H9 (cell line): ENCODE measurements around the gene ZNF423. TPM values are rescaled to one million over a fixed set of nuclear protein-coding genes. Genes with fewer than 3 reads are reported as not detected.
A peak's percentile ranks its signal among the peaks of the same experiment; 100 is the strongest.

Source experiments
- DNase-seq: peaks from one replicate; pipeline ENCODE4 v3.0.0-alpha.2; 2017
- H2AFZ ChIP-seq: one replicate; pipeline ENCODE4 v1.6.1; 2013; ENCODE audit warnings: mild to moderate bottlenecking, low read length, control low read depth, moderate library complexity
- H2AK5ac ChIP-seq: 2 replicates; pipeline ENCODE4 v1.6.1; 2013; ENCODE audit warnings: low read length, control low read depth, mixed read lengths; ENCODE audit not compliant: insufficient read length
- H2BK120ac ChIP-seq: one replicate; pipeline ENCODE4 v1.6.1; 2013; ENCODE audit warnings: low read depth, mild to moderate bottlenecking, low read length, control low read depth, inconsistent platforms; ENCODE audit not compliant: poor library complexity, severe bottlenecking
- H2BK12ac ChIP-seq: 2 replicates; pipeline ENCODE4 v1.6.1; 2013; ENCODE audit warnings: low read length, control low read depth, mixed read lengths, low read depth; ENCODE audit not compliant: insufficient read length
- H2BK15ac ChIP-seq: 2 replicates; pipeline ENCODE4 v1.6.1; 2013; ENCODE audit warnings: low read depth, low read length, control low read depth
- H2BK20ac ChIP-seq: one replicate; pipeline ENCODE4 v1.6.1; 2013; ENCODE audit warnings: low read depth, mild to moderate bottlenecking, low read length, control low read depth, inconsistent platforms; ENCODE audit not compliant: poor library complexity, severe bottlenecking
- H2BK5ac ChIP-seq: 2 replicates; pipeline ENCODE4 v1.6.1; 2013; ENCODE audit warnings: low read length, control low read depth, mixed read lengths; ENCODE audit not compliant: insufficient read length
- H3K14ac ChIP-seq: 2 replicates; pipeline ENCODE4 v1.6.1; 2013; ENCODE audit warnings: low read length, control low read depth; ENCODE audit not compliant: insufficient read depth
- H3K18ac ChIP-seq: 2 replicates; pipeline ENCODE4 v1.6.1; 2013; ENCODE audit warnings: low read depth, mild to moderate bottlenecking, mixed read lengths, low read length, control low read depth; ENCODE audit not compliant: insufficient read length
- H3K23ac ChIP-seq: 2 replicates; pipeline ENCODE4 v1.6.1; 2013; ENCODE audit warnings: low read length, control low read depth, mixed read lengths, low read depth; ENCODE audit not compliant: insufficient read length
- H3K23me2 ChIP-seq: 2 replicates; pipeline ENCODE4 v1.6.1; 2013; ENCODE audit warnings: low read depth, mild to moderate bottlenecking, mixed read lengths, low read length, control low read depth; ENCODE audit not compliant: insufficient read length, poor library complexity, severe bottlenecking
- H3K27ac ChIP-seq: 2 replicates; pipeline ENCODE4 v1.5.1; 2013; ENCODE audit warnings: low read length, control low read depth, mixed read lengths, low read depth; ENCODE audit not compliant: insufficient read length
- H3K27me3 ChIP-seq: 2 replicates; pipeline ENCODE4 v1.6.1; 2013; ENCODE audit warnings: low read length, control low read depth, inconsistent platforms; ENCODE audit not compliant: insufficient read depth
- H3K4ac ChIP-seq: 2 replicates; pipeline ENCODE4 v1.6.1; 2013; ENCODE audit warnings: low read depth, mild to moderate bottlenecking, control low read depth, inconsistent platforms, low read length, moderate library complexity
- H3K4me1 ChIP-seq: 2 replicates; pipeline ENCODE4 v1.6.1; 2013; ENCODE audit warnings: low read length, control low read depth, inconsistent platforms; ENCODE audit not compliant: insufficient read depth
- H3K4me2 ChIP-seq: 2 replicates; pipeline ENCODE4 v1.6.1; 2013; ENCODE audit warnings: low read length, control low read depth, mixed read lengths; ENCODE audit not compliant: insufficient read length, insufficient read depth
- H3K56ac ChIP-seq: 2 replicates; pipeline ENCODE4 v1.6.1; 2013; ENCODE audit warnings: low read depth, mild to moderate bottlenecking, mixed read lengths, low read length, control low read depth; ENCODE audit not compliant: insufficient read length
- H3K79me1 ChIP-seq: 2 replicates; pipeline ENCODE4 v1.6.1; 2013; ENCODE audit warnings: low read depth, mild to moderate bottlenecking, moderate library complexity, low read length, control low read depth, inconsistent platforms; ENCODE audit not compliant: insufficient read depth, poor library complexity, severe bottlenecking
- H3K79me2 ChIP-seq: 2 replicates; pipeline ENCODE4 v1.6.1; 2013; ENCODE audit warnings: low read length, control low read depth, inconsistent platforms; ENCODE audit not compliant: insufficient read depth
- H3K9ac ChIP-seq: 2 replicates; pipeline ENCODE4 v1.6.1; 2013; ENCODE audit warnings: low read length, control low read depth, mixed read lengths; ENCODE audit not compliant: insufficient read length; ENCODE audit errors: extremely low read depth
- H3K9me3 ChIP-seq: one replicate; pipeline ENCODE4 v1.6.1; 2013; ENCODE audit warnings: low read depth, low read length, inconsistent platforms; ENCODE audit not compliant: control insufficient read depth
- H3T11ph ChIP-seq: one replicate; pipeline ENCODE4 v1.6.1; 2013; ENCODE audit warnings: mild to moderate bottlenecking, low read length, control low read depth, inconsistent platforms
- H4K20me1 ChIP-seq: one replicate; pipeline ENCODE4 v1.6.1; 2013; ENCODE audit not compliant: control insufficient read depth, insufficient read length, insufficient read depth
- H4K5ac ChIP-seq: 2 replicates; pipeline ENCODE4 v1.6.1; 2013; ENCODE audit warnings: low read depth, mild to moderate bottlenecking, mixed read lengths, low read length, control low read depth; ENCODE audit not compliant: insufficient read length
- H4K8ac ChIP-seq: replicated peaks from 2 replicates; pipeline ENCODE4 v1.6.1; 2013; ENCODE audit warnings: low read length, control low read depth, mixed read lengths, low read depth; ENCODE audit not compliant: insufficient read length
- H4K91ac ChIP-seq: 2 replicates; pipeline ENCODE4 v1.6.1; 2013; ENCODE audit warnings: low read depth, mild to moderate bottlenecking, moderate library complexity, mixed read lengths, low read length, control low read depth; ENCODE audit not compliant: insufficient read length
- H3K27ac Mint-ChIP-seq, 3 experiments: 2 replicates in 2 of 3; 3 replicates in 1 of 3; pipeline ENCODE4 v1.8.0; 2020 to 2021; ENCODE audit warnings: mixed read lengths in 3 of 3, mild to moderate bottlenecking in 1 of 3, moderate library complexity in 1 of 3
- H3K27me3 Mint-ChIP-seq: 2 replicates; pipeline ENCODE4 v1.8.0; 2021; ENCODE audit warnings: low read depth, mild to moderate bottlenecking, moderate library complexity, mixed read lengths
- H3K36me3 Mint-ChIP-seq, 3 experiments: 2 replicates in 2 of 3; 3 replicates in 1 of 3; pipeline ENCODE4 v1.8.0; 2020 to 2021; ENCODE audit warnings: low read depth in 3 of 3, mixed read lengths in 3 of 3; ENCODE audit not compliant: insufficient read depth in 1 of 3
- H3K4me1 Mint-ChIP-seq, 2 experiments: 2 replicates each; pipeline ENCODE4 v1.8.0; 2020; ENCODE audit warnings: mixed read lengths in 2 of 2
- H3K4me3 Mint-ChIP-seq, 2 experiments: 2 replicates in 1 of 2; 3 replicates in 1 of 2; pipeline ENCODE4 v1.8.0; 2020 to 2021; ENCODE audit warnings: mild to moderate bottlenecking in 2 of 2, mixed read lengths in 2 of 2, moderate library complexity in 1 of 2
- H3K9me3 Mint-ChIP-seq, 2 experiments: 2 replicates in 1 of 2; 3 replicates in 1 of 2; pipeline ENCODE4 v1.8.0; 2020; ENCODE audit warnings: mild to moderate bottlenecking in 2 of 2, mixed read lengths in 2 of 2, moderate library complexity in 1 of 2
- CTCF ChIP-seq: fragments of 200-600 bp; sonication (generic); conservative IDR thresholded peaks from 3 replicates; pipeline ENCODE4 v1.8.0; 2021; ENCODE audit warnings: antibody characterized with exemption, mild to moderate bottlenecking
- WGBS: extraction: QIAGEN DNeasy Blood & Tissue Kit; methylation state at CpG from one replicate; pipeline ENCODE4 v1.1.7; 2013; ENCODE audit warnings: missing lambda C conversion rate, low lambda C conversion rate, mixed read lengths; ENCODE audit not compliant: insufficient read length; ENCODE audit errors: extremely low coverage; 5-methylcytosine and 5-hydroxymethylcytosine counted together
- total RNA-seq: library from RNA; stranded (reverse); gene quantifications from 2 replicates; pipeline ENCODE4 v1.2.1, GENCODE V29; 2021

The ZNF423 gene
- total RNA-seq, 1 experiment from 2014 or later: 51.5 TPM

GRCh38 chr16:49846800-49847199, 9.1 kb downstream of the ZNF423 start:
- no peaks in the 10 kb centered on the region for H3K27me3 Mint-ChIP-seq
- no peak overlapping the region for H3K4ac ChIP-seq
- peaks cover 10% of the 10 kb centered on the region for H3K79me1 ChIP-seq
- H2AK5ac ChIP-seq: no peak overlapping the region
- H2BK5ac ChIP-seq: no peak overlapping the region
- no peak overlapping the region for H4K91ac ChIP-seq
- H3K9ac ChIP-seq: no peak overlapping the region
- no peak overlapping the region for H3K4me3 Mint-ChIP-seq
- H3K27ac ChIP-seq: no peak overlapping the region
- peaks cover 11% of the 10 kb centered on the region; the same call in 1 of the 2 replicates for H3K4me1 ChIP-seq
- H2BK15ac ChIP-seq: no peak overlapping the region
- H3K27me3 ChIP-seq: no peaks in the 10 kb centered on the region
- H3K14ac ChIP-seq: peak overlapping the region; percentile 34; the same call in 1 of the 2 replicates
- H4K20me1 ChIP-seq: no peaks in the 10 kb centered on the region
- no peak overlapping the region for H3T11ph ChIP-seq
- H4K8ac ChIP-seq: no peak overlapping the region
- no peak overlapping the region for H4K5ac ChIP-seq
- no peak overlapping the region for H3K23ac ChIP-seq
- no peak overlapping the region for H2BK20ac ChIP-seq
- H2BK12ac ChIP-seq: no peak overlapping the region
- no CpG with 5 or more reads among the region's 2 CpGs for WGBS
- no peak overlapping the region for H2BK120ac ChIP-seq
- H3K4me2 ChIP-seq: no peak overlapping the region
- H3K4me1 Mint-ChIP-seq: peaks cover 75 to 88% of the 10 kb centered on the region in 2 experiments
- no peaks in the 10 kb centered on the region for H3K23me2 ChIP-seq
- no peaks in the 10 kb centered on the region for H3K9me3 ChIP-seq
- H3K9me3 Mint-ChIP-seq: no peaks in the 10 kb centered on the region
- peak overlapping the region; percentile 9 to 86 (median 79); a peak in 3 of 7 replicates for H3K27ac Mint-ChIP-seq
- no peak overlapping the region for H3K18ac ChIP-seq
- no peak for TF ChIP-seq CTCF
- no peak for DNase-seq
- H3K79me2 ChIP-seq: peaks cover 31% of the 10 kb centered on the region; the same call in 1 of the 2 replicates
- H2AFZ ChIP-seq: no peak overlapping the region
- no peak overlapping the region for H3K56ac ChIP-seq
- peaks cover 0 to 14% (median 0%) of the 10 kb centered on the region in 3 experiments; a peak in 2 of 7 replicates for H3K36me3 Mint-ChIP-seq
